SU-DHL-6 (cell line): Measurements from ENCODE around the gene CNPY1.

Experiments
- EZH2phosphoT487 ChIP-seq: fragments of 200-600 bp; sonication (generic), shearing (Covaris generic); conservative IDR thresholded peaks from 2 replicates; pipeline ENCODE4 v1.6.1; 2018; ENCODE audit warnings: mild to moderate bottlenecking, antibody characterized with exemption, low read length, moderate library complexity, mixed read lengths
- TF ChIP-seq, protein P1 (sequence below): fragments of 200-600 bp; sonication (generic); IDR thresholded peaks from one replicate; pipeline ENCODE4 v1.5.1; 2017; ENCODE audit warnings: antibody characterized with exemption, mild to moderate bottlenecking, low read length, moderate library complexity; ENCODE audit not compliant: insufficient read depth, poor library complexity, severe bottlenecking

DNA sequence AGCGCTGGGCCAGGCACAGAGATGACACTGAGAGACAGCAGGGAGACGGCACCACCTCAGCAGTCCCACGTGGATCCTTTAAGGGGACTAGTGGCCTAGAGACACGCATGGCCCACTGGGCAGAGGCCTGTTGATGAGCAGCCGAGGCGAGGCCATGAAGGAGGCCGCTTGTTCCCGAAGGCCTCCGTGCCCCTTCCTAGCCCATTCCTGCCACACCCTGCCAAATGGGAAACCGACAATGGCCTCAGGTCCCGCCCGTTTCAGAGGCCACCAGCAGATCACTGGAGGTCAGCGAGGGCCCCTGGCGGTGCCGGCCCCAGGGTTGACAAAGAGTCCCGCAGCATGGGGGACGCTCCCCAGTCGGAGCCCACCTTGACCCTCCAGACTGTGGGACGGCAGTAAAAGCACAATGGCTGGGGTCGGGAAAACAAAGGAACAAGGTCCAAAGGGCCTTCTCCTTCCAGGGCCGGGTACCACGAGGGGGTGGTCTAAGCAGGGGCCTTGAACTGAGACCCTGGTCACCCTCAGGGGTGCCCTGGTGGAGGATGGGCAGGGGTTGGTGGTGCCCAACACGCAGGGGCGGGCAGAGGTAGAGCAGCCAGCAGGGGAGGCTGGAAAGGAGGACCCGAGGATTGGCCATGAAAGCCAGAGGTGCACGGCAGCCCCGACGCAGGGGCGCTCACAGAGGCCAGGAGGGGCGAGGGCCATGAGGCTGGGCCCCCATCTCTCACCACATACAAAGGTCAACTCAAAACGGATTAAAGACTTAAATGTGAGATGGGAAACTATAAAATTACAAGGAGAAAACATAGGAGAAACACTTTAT is 19.9 kb upstream of the CNPY1 start:
- TF ChIP-seq, protein P1, sequence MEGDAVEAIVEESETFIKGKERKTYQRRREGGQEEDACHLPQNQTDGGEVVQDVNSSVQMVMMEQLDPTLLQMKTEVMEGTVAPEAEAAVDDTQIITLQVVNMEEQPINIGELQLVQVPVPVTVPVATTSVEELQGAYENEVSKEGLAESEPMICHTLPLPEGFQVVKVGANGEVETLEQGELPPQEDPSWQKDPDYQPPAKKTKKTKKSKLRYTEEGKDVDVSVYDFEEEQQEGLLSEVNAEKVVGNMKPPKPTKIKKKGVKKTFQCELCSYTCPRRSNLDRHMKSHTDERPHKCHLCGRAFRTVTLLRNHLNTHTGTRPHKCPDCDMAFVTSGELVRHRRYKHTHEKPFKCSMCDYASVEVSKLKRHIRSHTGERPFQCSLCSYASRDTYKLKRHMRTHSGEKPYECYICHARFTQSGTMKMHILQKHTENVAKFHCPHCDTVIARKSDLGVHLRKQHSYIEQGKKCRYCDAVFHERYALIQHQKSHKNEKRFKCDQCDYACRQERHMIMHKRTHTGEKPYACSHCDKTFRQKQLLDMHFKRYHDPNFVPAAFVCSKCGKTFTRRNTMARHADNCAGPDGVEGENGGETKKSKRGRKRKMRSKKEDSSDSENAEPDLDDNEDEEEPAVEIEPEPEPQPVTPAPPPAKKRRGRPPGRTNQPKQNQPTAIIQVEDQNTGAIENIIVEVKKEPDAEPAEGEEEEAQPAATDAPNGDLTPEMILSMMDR: no peak
- TF ChIP-seq EZH2phosphoT487: no peak
